GM12878 (cell line): ENCODE data around the gene SLAIN2.

ENCODE experiments used
- CEBPB ChIP-seq, 2 experiments: fragments of 150-350 bp in 1 of 2; IDR thresholded peaks; 2 replicates each; pipeline ENCODE4 v1.6.1; 2012 to 2014; ENCODE audit warnings: low read depth in 2 of 2, low read length in 2 of 2, borderline replicate concordance in 1 of 2, inconsistent platforms in 1 of 2
- CREB1 ChIP-seq: IDR thresholded peaks from 2 replicates; pipeline ENCODE4 v1.6.1; 2012; ENCODE audit warnings: low read depth, mild to moderate bottlenecking, inconsistent platforms
- POLR2A ChIP-seq: IDR thresholded peaks from 2 replicates; pipeline ENCODE4 v1.6.1; 2011; ENCODE audit warnings: low read depth, mild to moderate bottlenecking, low read length
- ZZZ3 ChIP-seq: IDR thresholded peaks from 2 replicates; pipeline ENCODE4 v1.6.1; 2011; ENCODE audit warnings: low read depth; ENCODE audit not compliant: control insufficient read depth, insufficient read length

GRCh38 chr4:48329193-48329592 lies 12.1 kb upstream of the SLAIN2 start:
- TF ChIP-seq CREB1 (no peak), ZZZ3 (no peak), CEBPB (IDR thresholded peaks at IDR 0.05; ENCODE audit: borderline replicate concordance in 1 of 2, low read depth in 2 of 2, low read length in 2 of 2) (no peak), POLR2A (no peak)
